Measurements from ENCODE around the gene RAP1GAP. TPM values are rescaled to one million over a fixed set of nuclear protein-coding genes. Genes with fewer than 3 reads are reported as not detected.

The RAP1GAP gene
- total RNA-seq, 2 experiments from 2014 or later, result not detected

DNA sequence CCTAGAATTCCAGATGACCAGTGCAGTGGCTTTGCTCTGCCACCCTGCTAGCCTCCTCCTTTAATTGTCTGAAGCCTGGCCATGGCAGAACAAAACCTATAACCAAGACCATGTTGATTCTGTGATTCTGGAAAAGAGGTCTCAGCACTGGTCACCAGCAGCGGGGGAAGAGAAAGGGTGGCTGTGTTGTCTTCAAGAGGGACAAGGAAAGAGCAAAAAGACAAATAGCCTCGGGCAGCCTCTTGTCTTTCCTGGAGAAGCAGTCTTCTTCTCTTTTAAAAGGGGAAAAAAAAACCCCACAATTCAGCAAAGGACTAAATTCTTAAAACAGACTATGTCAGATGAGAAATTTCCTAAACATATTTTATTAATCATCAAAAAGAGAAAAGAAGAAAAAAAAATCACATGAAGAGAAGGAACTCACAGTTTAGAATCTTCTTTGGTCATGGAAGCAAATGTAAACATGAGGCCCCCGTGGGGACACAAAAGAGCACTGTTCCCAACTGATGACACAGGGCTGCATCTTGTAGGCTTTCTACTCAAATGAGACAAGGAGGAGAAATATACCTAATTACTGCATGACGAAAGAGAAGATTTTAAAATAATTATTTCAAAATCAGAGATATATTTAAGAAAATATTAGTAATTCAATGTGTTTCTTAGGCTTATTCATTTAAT lies 36.3 kb upstream of the RAP1GAP start:
- CTCF ChIA-PET (ENCODE audit: unreplicated experiment), result no interaction called here
- Histone ChIP-seq H3K9me2 (ENCODE audit: insufficient read depth, low read length) (no peaks in the 10 kb centered on the region), H3K4me3 (ENCODE audit: low read depth, low read length, poor library complexity, severe bottlenecking) (no peak overlapping the region), H3K79me2 (ENCODE audit: insufficient read depth, low read depth, low read length) (no peaks in the 10 kb centered on the region), H3K27ac (ENCODE audit: low read depth, low read length, poor library complexity, severe bottlenecking) (no peak overlapping the region), H3K4me2 (ENCODE audit: low read length) (no peak overlapping the region), H3K36me3 (ENCODE audit: insufficient read depth, low read length) (peaks cover 79% of the 10 kb centered on the region), H3K4me1 (ENCODE audit: insufficient read depth, low read length, poor library complexity, severe bottlenecking) (no peaks in the 10 kb centered on the region), H2AFZ (ENCODE audit: low read length) (no peak overlapping the region), H3K9me3 (ENCODE audit: low read length) (no peaks in the 10 kb centered on the region), H4K20me1 (ENCODE audit: insufficient read depth, low read length) (0 out of 2 replicates have a peak, but pooled peaks cover 3% of the 10 kb centered on the region)
- TF ChIP-seq EZH2phosphoT487 (IDR thresholded peaks at IDR 0.05; ENCODE audit: borderline replicate concordance, low read depth, low read length), result no peak
- TF ChIP-seq, protein P1, sequence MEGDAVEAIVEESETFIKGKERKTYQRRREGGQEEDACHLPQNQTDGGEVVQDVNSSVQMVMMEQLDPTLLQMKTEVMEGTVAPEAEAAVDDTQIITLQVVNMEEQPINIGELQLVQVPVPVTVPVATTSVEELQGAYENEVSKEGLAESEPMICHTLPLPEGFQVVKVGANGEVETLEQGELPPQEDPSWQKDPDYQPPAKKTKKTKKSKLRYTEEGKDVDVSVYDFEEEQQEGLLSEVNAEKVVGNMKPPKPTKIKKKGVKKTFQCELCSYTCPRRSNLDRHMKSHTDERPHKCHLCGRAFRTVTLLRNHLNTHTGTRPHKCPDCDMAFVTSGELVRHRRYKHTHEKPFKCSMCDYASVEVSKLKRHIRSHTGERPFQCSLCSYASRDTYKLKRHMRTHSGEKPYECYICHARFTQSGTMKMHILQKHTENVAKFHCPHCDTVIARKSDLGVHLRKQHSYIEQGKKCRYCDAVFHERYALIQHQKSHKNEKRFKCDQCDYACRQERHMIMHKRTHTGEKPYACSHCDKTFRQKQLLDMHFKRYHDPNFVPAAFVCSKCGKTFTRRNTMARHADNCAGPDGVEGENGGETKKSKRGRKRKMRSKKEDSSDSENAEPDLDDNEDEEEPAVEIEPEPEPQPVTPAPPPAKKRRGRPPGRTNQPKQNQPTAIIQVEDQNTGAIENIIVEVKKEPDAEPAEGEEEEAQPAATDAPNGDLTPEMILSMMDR (conservative IDR thresholded peaks at IDR 0.05; ENCODE audit: low read length), result no peak
- no TSS peak for BruUV-seq (replicated peaks)
- POLR2A ChIA-PET, result no interaction called here
- intact Hi-C loops (cut with micrococcal nuclease; ENCODE audit: unreplicated experiment), result no loop called here
- no peak for DNase-seq (ENCODE audit: low spot score)

DNA sequence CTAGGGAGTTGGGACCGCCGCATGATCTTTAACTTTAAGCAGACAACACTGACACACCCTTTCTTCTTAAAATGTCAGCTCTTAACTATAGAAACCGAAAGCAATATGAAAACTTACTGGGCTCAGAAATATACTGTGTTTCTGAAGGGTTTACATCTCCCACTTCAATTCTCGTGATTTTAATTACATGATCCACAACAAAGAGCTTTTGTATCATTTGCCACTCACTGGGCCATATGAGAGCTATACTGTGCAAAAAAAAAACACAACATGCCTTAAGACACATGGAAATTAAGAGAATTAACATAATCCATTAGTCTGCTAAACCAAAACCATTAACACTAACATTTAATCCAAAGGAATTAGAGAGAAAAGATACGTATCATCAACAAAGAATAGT lies 35.0 kb upstream of the RAP1GAP start:
- Histone ChIP-seq H3K27ac (ENCODE audit: low read depth, low read length, poor library complexity, severe bottlenecking) (no peak overlapping the region), H3K4me1 (ENCODE audit: insufficient read depth, low read length, poor library complexity, severe bottlenecking) (no peaks in the 10 kb centered on the region), H3K9me2 (ENCODE audit: insufficient read depth, low read length) (no peaks in the 10 kb centered on the region), H3K4me2 (ENCODE audit: low read length) (no peak overlapping the region), H3K36me3 (ENCODE audit: insufficient read depth, low read length) (peaks cover 82% of the 10 kb centered on the region), H3K4me3 (ENCODE audit: low read depth, low read length, poor library complexity, severe bottlenecking) (no peak overlapping the region), H4K20me1 (ENCODE audit: insufficient read depth, low read length) (no peaks in the 10 kb centered on the region), H3K79me2 (ENCODE audit: insufficient read depth, low read depth, low read length) (no peaks in the 10 kb centered on the region), H3K9me3 (ENCODE audit: low read length) (no peaks in the 10 kb centered on the region), H2AFZ (ENCODE audit: low read length) (no peak overlapping the region)
- ChIA-PET POLR2A (interaction anchor here (0.6 to 0.7 kb wide), 2 partner anchors 192 to 261 kb away, joined by 3 to 4 read pairs; no protein-coding TSS in a partner anchor), CTCF (ENCODE audit: unreplicated experiment) (no interaction called here)
- BruUV-seq (replicated peaks), result no TSS peak
- TF ChIP-seq, protein P1 (conservative IDR thresholded peaks at IDR 0.05; ENCODE audit: low read length), result no peak
- no peak for TF ChIP-seq EZH2phosphoT487 (IDR thresholded peaks at IDR 0.05; ENCODE audit: borderline replicate concordance, low read depth, low read length)
- intact Hi-C loops (cut with micrococcal nuclease; ENCODE audit: unreplicated experiment), result no loop called here
- DNase-seq (ENCODE audit: low spot score), result no peak

DNA sequence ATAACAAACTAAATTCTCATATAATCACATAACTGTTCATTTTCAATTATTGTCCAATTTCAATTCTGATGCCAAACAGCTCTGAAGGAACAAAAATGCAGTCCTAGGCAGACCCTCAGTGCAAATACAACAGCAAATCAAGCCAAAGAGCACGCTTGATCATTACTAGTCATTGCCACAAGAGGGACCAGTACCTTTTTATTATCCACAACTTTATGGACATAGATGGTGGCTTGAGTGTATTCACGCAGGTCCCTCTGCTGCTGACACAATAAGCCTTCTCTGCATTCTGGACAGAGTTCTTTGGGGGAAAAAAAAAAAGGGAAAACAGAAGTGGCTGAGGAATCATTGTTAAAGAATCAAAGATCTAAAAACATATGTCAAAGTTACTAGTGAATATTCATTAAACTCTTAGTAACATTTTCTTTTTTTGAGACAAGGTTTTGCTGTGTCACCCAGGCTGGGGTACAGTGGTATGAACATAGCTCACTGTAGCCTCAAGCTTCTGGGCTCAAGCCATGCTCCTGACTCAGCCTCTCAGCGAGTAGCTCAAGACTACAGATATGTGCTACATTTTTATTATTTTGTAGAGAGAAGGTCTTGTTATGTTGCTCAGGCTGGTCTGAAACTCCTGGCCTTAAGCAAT lies 34.3 kb upstream of the RAP1GAP start:
- DNase-seq (ENCODE audit: low spot score), result peak; percentile 63
- Histone ChIP-seq H3K4me1 (ENCODE audit: insufficient read depth, low read length, poor library complexity, severe bottlenecking) (no peaks in the 10 kb centered on the region), H3K36me3 (ENCODE audit: insufficient read depth, low read length) (peaks cover 85% of the 10 kb centered on the region), H3K79me2 (ENCODE audit: insufficient read depth, low read depth, low read length) (no peaks in the 10 kb centered on the region), H3K4me2 (ENCODE audit: low read length) (no peak overlapping the region), H3K27ac (ENCODE audit: low read depth, low read length, poor library complexity, severe bottlenecking) (no peak overlapping the region), H2AFZ (ENCODE audit: low read length) (no peak overlapping the region), H3K9me3 (ENCODE audit: low read length) (no peaks in the 10 kb centered on the region), H3K4me3 (ENCODE audit: low read depth, low read length, poor library complexity, severe bottlenecking) (no peak overlapping the region), H3K9me2 (ENCODE audit: insufficient read depth, low read length) (no peaks in the 10 kb centered on the region), H4K20me1 (ENCODE audit: insufficient read depth, low read length) (no peaks in the 10 kb centered on the region)
- BruUV-seq (replicated peaks), result no TSS peak
- intact Hi-C loops (cut with micrococcal nuclease; ENCODE audit: unreplicated experiment), result loop anchor here (1.0 to 2.0 kb wide), 2 partner anchors 79 to 261 kb away; partner anchors contain the start of gene USP48
- no peak for TF ChIP-seq EZH2phosphoT487 (IDR thresholded peaks at IDR 0.05; ENCODE audit: borderline replicate concordance, low read depth, low read length)
- TF ChIP-seq, protein P1 (conservative IDR thresholded peaks at IDR 0.05; ENCODE audit: low read length), result peak; percentile 81
- ChIA-PET POLR2A (interaction anchor here (0.6 to 0.7 kb wide), 2 partner anchors 193 to 262 kb away, joined by 3 to 4 read pairs; no protein-coding TSS in a partner anchor), CTCF (ENCODE audit: unreplicated experiment) (no interaction called here)
